Measurements from ENCODE around the gene EBF4.
"Not testable (repeated sequence)": the region's sequence is repeated elsewhere in the genome, so short reads cannot be mapped to it uniquely, and the experiment has no call there.

The EBF4 gene

GRCh38 chr20:2755451-2756055, 63.0 kb downstream of the EBF4 start:
- DNase-seq (ENCODE audit: low spot score) (no peak), FAIRE-seq (no peak)

- FAIRE-seq (no peak), DNase-seq (ENCODE audit: low spot score) (no peak)
Measured at GRCh38 chr20:2756056-2756611, 63.6 kb downstream of the EBF4 start.

- FAIRE-seq (no peak), DNase-seq (ENCODE audit: low spot score) (no peak)
Measured at GRCh38 chr20:2757001-2757400, 64.4 kb downstream of the EBF4 start.

GRCh38 chr20:2757969-2758368, 65.4 kb downstream of the EBF4 start:
- DNase-seq (ENCODE audit: low spot score): no peak
- no peak for FAIRE-seq

GRCh38 chr20:2759143-2759542, 66.6 kb downstream of the EBF4 start:
- DNase-seq (ENCODE audit: low spot score): no peak
- FAIRE-seq: no peak

- DNase-seq (ENCODE audit: low spot score) (no peak), FAIRE-seq (no peak)
Measured at GRCh38 chr20:2759603-2760296, 67.2 kb downstream of the EBF4 start.

GRCh38 chr20:2760297-2760951, 67.8 kb downstream of the EBF4 start:
- FAIRE-seq: no peak
- no peak for DNase-seq (ENCODE audit: low spot score)

GRCh38 chr20:2760952-2761305, 68.3 kb downstream of the EBF4 start:
- FAIRE-seq: no peak

GRCh38 chr20:2761885-2762284, 69.3 kb downstream of the EBF4 start:
- FAIRE-seq (no peak), DNase-seq (ENCODE audit: low spot score) (no peak)

More at GRCh38 chr20:2760952-2761305, 68.3 kb downstream of the EBF4 start:
- DNase-seq (ENCODE audit: low spot score): no peak

GRCh38 chr20:2762578-2763131, 70.1 kb downstream of the EBF4 start:
- no peak for FAIRE-seq
- no peak for DNase-seq (ENCODE audit: low spot score)

- FAIRE-seq (no peak), DNase-seq (ENCODE audit: low spot score) (no peak)
Measured at GRCh38 chr20:2763186-2763585, 70.6 kb downstream of the EBF4 start.

- FAIRE-seq (no peak), DNase-seq (ENCODE audit: low spot score) (no peak)
Measured at GRCh38 chr20:2767768-2768631, 75.4 kb downstream of the EBF4 start.

- DNase-seq (ENCODE audit: low spot score): no peak
- FAIRE-seq: no peak
Measured at GRCh38 chr20:2768632-2769015, 76.0 kb downstream of the EBF4 start.

GRCh38 chr20:2770091-2770490, 77.5 kb downstream of the EBF4 start:
- not testable (repeated sequence) for FAIRE-seq

GRCh38 chr20:2771631-2772080, 79.1 kb downstream of the EBF4 start:
- FAIRE-seq: no peak
- no peak for DNase-seq (ENCODE audit: low spot score)

More at GRCh38 chr20:2770091-2770490, 77.5 kb downstream of the EBF4 start:
- not testable (repeated sequence) for DNase-seq (ENCODE audit: low spot score)

- DNase-seq (ENCODE audit: low spot score) (no peak), FAIRE-seq (no peak)
Measured at GRCh38 chr20:2773812-2774211, 81.2 kb downstream of the EBF4 start.

- no peak for DNase-seq (ENCODE audit: low spot score)
- no peak for FAIRE-seq
Measured at GRCh38 chr20:2775139-2775538, 82.6 kb downstream of the EBF4 start.

- DNase-seq (ENCODE audit: low spot score): no peak
- no peak for FAIRE-seq
Measured at GRCh38 chr20:2778602-2779321, 86.2 kb downstream of the EBF4 start.

GRCh38 chr20:2780948-2781347, 88.4 kb downstream of the EBF4 start:
- FAIRE-seq (no peak), DNase-seq (ENCODE audit: low spot score) (no peak)

- no peak for DNase-seq (ENCODE audit: low spot score)
- no peak for FAIRE-seq
Measured at GRCh38 chr20:2783908-2784566, 91.5 kb downstream of the EBF4 start.

All from RCC 7860 (cell line).